Measurements from ENCODE around the gene PAK1. TPM values are rescaled to one million over a fixed set of nuclear protein-coding genes. Genes with fewer than 3 reads are reported as not detected.

Gene PAK1
- total and polyA plus RNA-seq, 2 donors (not counting 1 experiment from before 2014, with no cell fraction given): 11.9 to 23.4 TPM

DNA sequence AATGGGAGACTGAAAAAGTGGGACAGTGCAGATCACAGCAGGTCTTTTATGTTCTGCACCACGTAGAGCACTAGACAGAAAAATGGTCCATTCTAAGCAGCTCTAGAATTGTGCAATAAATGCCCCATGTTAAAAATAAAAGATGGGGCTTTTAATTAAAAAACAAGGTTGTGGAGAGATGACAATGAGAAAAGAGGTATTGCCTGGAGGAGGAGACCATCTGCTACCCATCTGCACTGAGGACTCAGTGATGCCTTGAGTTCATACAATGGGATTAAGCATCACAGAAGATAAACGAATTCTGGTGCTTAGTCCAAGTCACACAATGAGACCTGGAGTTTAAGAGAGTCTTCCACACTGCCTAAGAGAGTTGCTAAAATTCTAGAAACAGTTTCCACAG lies 73.6 kb downstream of the PAK1 start:
- ChIA-PET CTCF (no interaction called here), POLR2A (no interaction called here)
- H3K27ac ChIP-seq (ENCODE audit: low read length in 2 of 2): no peak overlapping the region
- peaks cover 14% of the 10 kb centered on the region for H3K79me2 ChIP-seq (ENCODE audit: control insufficient read depth, insufficient read depth, low read length)
- H3K9me3 Mint-ChIP-seq (ENCODE audit: insufficient read depth): no peaks in the 10 kb centered on the region
- no peak overlapping the region for H3K4me3 ChIP-seq (ENCODE audit: control extremely low read depth in 1 of 5, extremely low read depth in 1 of 5, insufficient read depth in 1 of 5, low read depth in 2 of 5, low read length in 4 of 5)
- peaks cover 13% of the 10 kb centered on the region for H3K4me1 Mint-ChIP-seq
- intact Hi-C loops (cut with micrococcal nuclease): no loop called here
- H4K20me1 ChIP-seq (ENCODE audit: control insufficient read depth, insufficient read depth, low read length, poor library complexity, severe bottlenecking): no peaks in the 10 kb centered on the region
- H3K9me3 ChIP-seq (ENCODE audit: control extremely low read depth in 1 of 3, control insufficient read depth in 2 of 3, insufficient read depth in 1 of 3, low read length in 2 of 3): no peaks in the 10 kb centered on the region
- H3K4me2 ChIP-seq (replicated peaks; ENCODE audit: low read depth, low read length, poor library complexity, severe bottlenecking): no peak overlapping the region
- H3K4me1 ChIP-seq (ENCODE audit: control insufficient read depth in 2 of 2, insufficient read depth in 2 of 2, low read length in 2 of 2): no peaks in the 10 kb centered on the region
- no peak for DNase-seq
- no peak overlapping the region for H2AFZ ChIP-seq (ENCODE audit: insufficient read depth, low read depth, low read length, poor library complexity, severe bottlenecking)
- 100% methylated on average over 1 of the region's 2 CpGs for WGBS (ENCODE audit: insufficient coverage)
- no peak for ATAC-seq (ENCODE audit: low read depth)
- no peak for TF ChIP-seq EZH2 (IDR thresholded peaks at IDR 0.05; ENCODE audit: borderline replicate concordance, insufficient read depth, low read depth, low read length, poor library complexity, severe bottlenecking)
- TF ChIP-seq, protein P1, sequence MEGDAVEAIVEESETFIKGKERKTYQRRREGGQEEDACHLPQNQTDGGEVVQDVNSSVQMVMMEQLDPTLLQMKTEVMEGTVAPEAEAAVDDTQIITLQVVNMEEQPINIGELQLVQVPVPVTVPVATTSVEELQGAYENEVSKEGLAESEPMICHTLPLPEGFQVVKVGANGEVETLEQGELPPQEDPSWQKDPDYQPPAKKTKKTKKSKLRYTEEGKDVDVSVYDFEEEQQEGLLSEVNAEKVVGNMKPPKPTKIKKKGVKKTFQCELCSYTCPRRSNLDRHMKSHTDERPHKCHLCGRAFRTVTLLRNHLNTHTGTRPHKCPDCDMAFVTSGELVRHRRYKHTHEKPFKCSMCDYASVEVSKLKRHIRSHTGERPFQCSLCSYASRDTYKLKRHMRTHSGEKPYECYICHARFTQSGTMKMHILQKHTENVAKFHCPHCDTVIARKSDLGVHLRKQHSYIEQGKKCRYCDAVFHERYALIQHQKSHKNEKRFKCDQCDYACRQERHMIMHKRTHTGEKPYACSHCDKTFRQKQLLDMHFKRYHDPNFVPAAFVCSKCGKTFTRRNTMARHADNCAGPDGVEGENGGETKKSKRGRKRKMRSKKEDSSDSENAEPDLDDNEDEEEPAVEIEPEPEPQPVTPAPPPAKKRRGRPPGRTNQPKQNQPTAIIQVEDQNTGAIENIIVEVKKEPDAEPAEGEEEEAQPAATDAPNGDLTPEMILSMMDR (IDR thresholded peaks at IDR 0.05): no peak
- H3K9ac ChIP-seq (ENCODE audit: low read length): no peak overlapping the region
- H3K4me3 Mint-ChIP-seq: no peak overlapping the region
- H3K36me3 ChIP-seq (replicated peaks in 1 of 2; ENCODE audit: control extremely low read depth in 1 of 2, control insufficient read depth in 1 of 2, extremely low read depth in 1 of 2, insufficient read depth in 2 of 2, low read length in 1 of 2): no peaks in the 10 kb centered on the region
- H3K27me3 Mint-ChIP-seq: no peaks in the 10 kb centered on the region
- H3K27ac Mint-ChIP-seq: no peak overlapping the region
- no peaks in the 10 kb centered on the region for H3K27me3 ChIP-seq (replicated peaks in 1 of 4; ENCODE audit: control extremely low read depth in 1 of 4, control insufficient read depth in 3 of 4, insufficient read depth in 4 of 4, low read length in 3 of 4)

DNA sequence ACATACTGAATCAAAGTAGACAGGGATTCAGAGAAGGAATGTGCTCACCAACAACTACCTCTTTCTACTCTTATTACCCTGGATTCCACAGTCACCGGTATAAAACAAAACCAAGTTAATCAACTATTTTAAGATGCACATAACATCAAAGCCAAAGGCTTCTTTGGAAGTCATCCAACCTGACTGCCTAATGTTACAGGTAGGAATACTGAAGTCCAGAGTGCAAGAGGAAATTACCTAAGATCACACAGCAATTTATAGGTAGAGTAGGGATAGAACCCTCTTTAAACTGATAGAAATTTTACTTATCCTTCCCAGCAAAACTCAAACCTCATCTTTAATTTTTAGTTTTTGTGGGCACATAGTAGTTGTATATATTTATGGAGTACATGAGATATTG lies 76.3 kb downstream of the PAK1 start:
- intact Hi-C loops (cut with micrococcal nuclease): no loop called here
- H3K27ac ChIP-seq (ENCODE audit: low read length in 2 of 2): no peak overlapping the region
- no CpG with 5 or more reads among the region's 1 CpG for WGBS (ENCODE audit: insufficient coverage)
- H3K4me1 ChIP-seq (ENCODE audit: control insufficient read depth in 2 of 2, insufficient read depth in 2 of 2, low read length in 2 of 2): no peaks in the 10 kb centered on the region
- peaks cover 14% of the 10 kb centered on the region for H3K79me2 ChIP-seq (ENCODE audit: control insufficient read depth, insufficient read depth, low read length)
- CTCF ChIA-PET: no interaction called here
- Mint-ChIP-seq H3K27me3 (no peaks in the 10 kb centered on the region), H3K9me3 (ENCODE audit: insufficient read depth) (no peaks in the 10 kb centered on the region), H3K4me1 (peaks cover 8% of the 10 kb centered on the region), H3K27ac (no peak overlapping the region), H3K4me3 (no peak overlapping the region)
- TF ChIP-seq, protein P1 (IDR thresholded peaks at IDR 0.05): no peak
- no peak for TF ChIP-seq EZH2 (IDR thresholded peaks at IDR 0.05; ENCODE audit: borderline replicate concordance, insufficient read depth, low read depth, low read length, poor library complexity, severe bottlenecking)
- H3K9me3 ChIP-seq (ENCODE audit: control extremely low read depth in 1 of 3, control insufficient read depth in 2 of 3, insufficient read depth in 1 of 3, low read length in 2 of 3): no peaks in the 10 kb centered on the region
- H3K36me3 ChIP-seq (replicated peaks in 1 of 2; ENCODE audit: control extremely low read depth in 1 of 2, control insufficient read depth in 1 of 2, extremely low read depth in 1 of 2, insufficient read depth in 2 of 2, low read length in 1 of 2): no peaks in the 10 kb centered on the region
- no peak overlapping the region for H3K4me2 ChIP-seq (replicated peaks; ENCODE audit: low read depth, low read length, poor library complexity, severe bottlenecking)
- POLR2A ChIA-PET: no interaction called here
- H4K20me1 ChIP-seq (ENCODE audit: control insufficient read depth, insufficient read depth, low read length, poor library complexity, severe bottlenecking): no peaks in the 10 kb centered on the region
- H2AFZ ChIP-seq (ENCODE audit: insufficient read depth, low read depth, low read length, poor library complexity, severe bottlenecking): no peak overlapping the region
- no peak overlapping the region for H3K4me3 ChIP-seq (ENCODE audit: control extremely low read depth in 1 of 5, extremely low read depth in 1 of 5, insufficient read depth in 1 of 5, low read depth in 2 of 5, low read length in 4 of 5)
- H3K27me3 ChIP-seq (replicated peaks in 1 of 4; ENCODE audit: control extremely low read depth in 1 of 4, control insufficient read depth in 3 of 4, insufficient read depth in 4 of 4, low read length in 3 of 4): no peaks in the 10 kb centered on the region
- DNase-seq (no peak), ATAC-seq (ENCODE audit: low read depth) (no peak)
- H3K9ac ChIP-seq (ENCODE audit: low read length): no peak overlapping the region

All from B cell (primary cell).